ENCODE measurements around the gene FOXN3. TPM values are rescaled to one million over a fixed set of nuclear protein-coding genes. Genes with fewer than 3 reads are reported as not detected.
A peak's percentile ranks its signal among the peaks of the same experiment; 100 is the strongest.

FOXN3 gene
- total RNA-seq, 4 donors from 2014 or later = 98.7 to 116 (median 103) TPM

DNA sequence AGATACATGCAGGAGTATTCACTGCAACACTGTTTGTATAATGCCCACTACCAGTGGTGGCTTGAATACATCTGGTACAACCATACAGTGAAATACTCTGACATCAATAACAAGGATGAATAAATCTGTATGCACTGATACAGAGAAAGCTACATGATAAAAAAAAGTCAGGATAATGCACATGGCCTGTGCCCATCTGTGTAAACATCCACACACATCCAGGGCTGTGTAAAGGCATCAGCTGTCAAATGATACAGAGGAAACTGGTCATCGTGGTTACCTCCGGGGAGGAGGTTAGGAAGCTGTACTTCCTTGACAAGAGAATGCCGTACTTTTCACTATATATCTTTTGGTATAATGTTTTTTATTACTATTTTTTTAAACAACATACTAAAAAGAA is 176.6 kb downstream of the FOXN3 start:
- 57 to 80% methylated on average over 3 of the region's 3 CpGs for WGBS, 2 donors
- Histone ChIP-seq H3K9me3 (peaks cover 0 to 5% (median 0%) of the 10 kb centered on the region in 4 donors), H3K36me3 (peaks cover 0 to 2% (median 0%) of the 10 kb centered on the region in 3 donors), H3K27ac (no peak overlapping the region), H3K4me1 (peaks cover 0 to 34% (median 4%) of the 10 kb centered on the region in 4 donors), H3K4me3 (no peak overlapping the region), H3K27me3 (no peaks in the 10 kb centered on the region)
- DNase-seq (ENCODE audit: low spot score in 2 of 2) = no peak
- TF ChIP-seq POLR2A (IDR thresholded peaks at IDR 0.05) (no peak), EP300 (IDR thresholded peaks at IDR 0.05) (no peak)
- TF ChIP-seq, protein P1, sequence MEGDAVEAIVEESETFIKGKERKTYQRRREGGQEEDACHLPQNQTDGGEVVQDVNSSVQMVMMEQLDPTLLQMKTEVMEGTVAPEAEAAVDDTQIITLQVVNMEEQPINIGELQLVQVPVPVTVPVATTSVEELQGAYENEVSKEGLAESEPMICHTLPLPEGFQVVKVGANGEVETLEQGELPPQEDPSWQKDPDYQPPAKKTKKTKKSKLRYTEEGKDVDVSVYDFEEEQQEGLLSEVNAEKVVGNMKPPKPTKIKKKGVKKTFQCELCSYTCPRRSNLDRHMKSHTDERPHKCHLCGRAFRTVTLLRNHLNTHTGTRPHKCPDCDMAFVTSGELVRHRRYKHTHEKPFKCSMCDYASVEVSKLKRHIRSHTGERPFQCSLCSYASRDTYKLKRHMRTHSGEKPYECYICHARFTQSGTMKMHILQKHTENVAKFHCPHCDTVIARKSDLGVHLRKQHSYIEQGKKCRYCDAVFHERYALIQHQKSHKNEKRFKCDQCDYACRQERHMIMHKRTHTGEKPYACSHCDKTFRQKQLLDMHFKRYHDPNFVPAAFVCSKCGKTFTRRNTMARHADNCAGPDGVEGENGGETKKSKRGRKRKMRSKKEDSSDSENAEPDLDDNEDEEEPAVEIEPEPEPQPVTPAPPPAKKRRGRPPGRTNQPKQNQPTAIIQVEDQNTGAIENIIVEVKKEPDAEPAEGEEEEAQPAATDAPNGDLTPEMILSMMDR (IDR thresholded peaks at IDR 0.05) = no peak

DNA sequence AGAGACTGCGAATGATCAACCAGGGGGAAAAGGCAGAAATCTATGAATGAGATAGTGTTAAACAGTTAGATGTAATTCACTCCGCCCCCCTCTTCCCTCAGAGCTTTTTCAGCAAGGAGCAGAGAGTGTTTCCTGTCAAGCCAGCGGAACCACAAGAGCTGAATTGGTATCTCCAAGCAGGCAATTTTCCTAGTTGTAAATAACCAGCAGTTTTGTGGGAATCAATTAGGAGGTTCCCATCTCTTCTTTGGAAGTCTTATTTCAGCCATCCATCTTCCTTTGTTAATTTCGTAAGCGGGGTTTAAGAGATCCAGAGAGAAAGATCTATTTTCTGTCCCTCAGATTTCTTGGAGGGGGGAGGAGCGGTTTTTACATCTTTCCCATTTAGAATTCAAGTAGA is 178.0 kb downstream of the FOXN3 start:
- Histone ChIP-seq H3K36me3 (peaks cover 0 to 4% (median 0%) of the 10 kb centered on the region in 3 donors), H3K4me3 (no peak overlapping the region), H3K27ac (no peak overlapping the region), H3K4me1 (peaks cover 0 to 36% (median 4%) of the 10 kb centered on the region in 4 donors), H3K9me3 (peaks cover 0 to 5% (median 0%) of the 10 kb centered on the region in 4 donors), H3K27me3 (no peaks in the 10 kb centered on the region)
- TF ChIP-seq POLR2A (IDR thresholded peaks at IDR 0.05) (no peak), EP300 (IDR thresholded peaks at IDR 0.05) (no peak)
- TF ChIP-seq, protein P1 (IDR thresholded peaks at IDR 0.05) = no peak
- no peak for DNase-seq (ENCODE audit: low spot score in 2 of 2)
- 78 to 79% methylated on average over 6 of the region's 6 CpGs for WGBS, 2 donors

DNA sequence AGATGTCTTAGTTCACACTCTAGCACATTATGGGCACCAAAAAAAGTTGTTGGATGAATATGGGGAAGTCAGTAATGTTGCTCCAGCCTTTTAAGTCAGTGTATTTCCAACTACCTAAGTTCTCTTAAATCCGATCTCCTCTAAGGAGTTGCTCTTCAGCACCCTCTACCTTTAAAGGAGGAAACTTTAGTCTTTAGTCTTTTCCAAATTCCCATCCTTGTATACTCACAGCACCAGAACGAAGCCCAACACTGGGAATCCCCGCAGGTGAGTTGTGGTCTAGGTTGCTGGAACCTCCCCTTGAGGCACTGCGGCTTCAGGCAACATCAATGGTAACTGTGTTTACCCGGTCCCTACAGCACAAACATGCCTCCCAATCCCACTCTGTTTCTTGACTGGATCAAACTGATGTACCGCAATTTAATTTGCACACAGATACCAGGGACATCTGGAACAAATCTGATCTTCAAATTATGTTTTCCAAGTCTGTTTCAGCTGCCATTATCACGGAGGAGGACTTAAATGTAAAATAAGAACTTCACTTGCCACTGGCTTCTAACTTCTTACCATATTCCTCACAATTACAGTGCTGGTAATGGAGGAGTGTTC is 179.0 kb downstream of the FOXN3 start:
- no peak for DNase-seq (ENCODE audit: low spot score in 2 of 2)
- Histone ChIP-seq H3K4me1 (peaks cover 0 to 27% (median 2%) of the 10 kb centered on the region in 4 donors), H3K4me3 (no peak overlapping the region), H3K27ac (no peak overlapping the region), H3K36me3 (peaks cover 0 to 4% (median 0%) of the 10 kb centered on the region in 3 donors), H3K9me3 (peaks cover 0 to 5% (median 0%) of the 10 kb centered on the region in 4 donors), H3K27me3 (no peaks in the 10 kb centered on the region)
- no peak for TF ChIP-seq POLR2A (IDR thresholded peaks at IDR 0.05)
- TF ChIP-seq, protein P1 (IDR thresholded peaks at IDR 0.05) = peak in 1 of 5 experiments; percentile 19
- WGBS, 2 donors = 76% methylated on average over 7 of the region's 7 CpGs

DNA sequence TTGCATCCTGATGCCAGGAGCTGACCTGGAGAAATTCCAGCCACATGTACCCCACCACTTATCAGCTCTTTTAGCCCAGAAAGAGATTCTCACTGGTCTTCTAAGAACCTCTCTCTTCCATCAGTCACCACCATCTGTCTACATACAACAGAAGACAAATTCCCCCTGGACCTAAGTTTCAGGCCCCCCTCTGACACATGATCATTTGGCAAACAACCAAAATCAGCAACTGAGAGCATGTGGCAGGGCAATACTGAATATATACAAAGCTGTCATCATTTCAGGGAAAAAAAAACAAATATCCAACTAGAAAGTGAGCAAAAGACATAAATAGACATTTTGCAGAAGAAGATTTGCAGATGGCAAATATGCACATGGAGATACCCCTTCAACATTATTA is 180.2 kb downstream of the FOXN3 start:
- no peak for TF ChIP-seq EP300 (IDR thresholded peaks at IDR 0.05)
- TF ChIP-seq POLR2A (IDR thresholded peaks at IDR 0.05) = no peak
- TF ChIP-seq, protein P1 (IDR thresholded peaks at IDR 0.05) = no peak
- H3K27me3 ChIP-seq = no peaks in the 10 kb centered on the region
- H3K27ac ChIP-seq = no peak overlapping the region
- DNase-seq (ENCODE audit: low spot score in 2 of 2) = no peak
- H3K4me3 ChIP-seq = no peak overlapping the region
- H3K4me1 ChIP-seq = peaks cover 0 to 19% (median 0%) of the 10 kb centered on the region in 4 donors
- H3K36me3 ChIP-seq = peaks cover 0 to 4% (median 0%) of the 10 kb centered on the region in 3 donors
- H3K9me3 ChIP-seq = peaks cover 0 to 5% (median 0%) of the 10 kb centered on the region in 4 donors

DNA sequence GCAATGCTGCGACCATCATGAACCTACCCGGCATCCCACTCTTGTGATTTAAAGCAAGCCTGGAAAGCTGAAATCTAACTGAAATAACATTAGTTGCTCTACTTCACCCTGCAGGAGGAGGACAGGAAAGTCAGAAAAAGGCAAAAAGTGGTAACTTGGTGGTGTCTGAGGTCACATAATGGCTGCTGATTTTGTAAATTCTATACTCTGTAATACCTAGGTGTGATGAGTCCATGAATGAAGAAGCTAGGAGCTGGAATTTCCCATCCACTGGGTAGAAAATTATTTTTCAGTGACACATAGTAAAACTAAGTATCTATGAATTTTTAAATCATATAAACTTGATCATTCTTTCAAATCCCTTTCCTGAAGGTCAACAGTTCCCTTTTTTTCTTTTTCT is 183.8 kb downstream of the FOXN3 start:
- peaks cover 0 to 4% (median 0%) of the 10 kb centered on the region in 3 donors for H3K36me3 ChIP-seq
- H3K9me3 ChIP-seq = peaks cover 0 to 5% (median 0%) of the 10 kb centered on the region in 4 donors
- no peak overlapping the region for H3K4me3 ChIP-seq
- H3K27me3 ChIP-seq = no peaks in the 10 kb centered on the region
- H3K27ac ChIP-seq = no peak overlapping the region
- WGBS, 2 donors = 91 to 98% methylated on average over 2 of the region's 2 CpGs
- no peak for DNase-seq (ENCODE audit: low spot score in 2 of 2)
- TF ChIP-seq POLR2A (IDR thresholded peaks at IDR 0.05) = no peak
- TF ChIP-seq EP300 (IDR thresholded peaks at IDR 0.05) = no peak
- TF ChIP-seq, protein P1 (IDR thresholded peaks at IDR 0.05) = no peak
- peaks cover 0 to 11% (median 0%) of the 10 kb centered on the region in 4 donors for H3K4me1 ChIP-seq
